ENCODE results near the gene PLCD3. TPM values are rescaled to one million over a fixed set of nuclear protein-coding genes. Genes with fewer than 3 reads are reported as not detected.

Gene PLCD3
- total and polyA plus RNA-seq, 2 of the 8 experiments (the other 6 are each of a cell fraction or from before 2014, with no cell fraction given) = 26.5 to 48.1 TPM

GRCh38 chr17:45155483-45155882 lies 23.2 kb upstream of the PLCD3 start (continued):
- TF ChIP-seq, protein P1, sequence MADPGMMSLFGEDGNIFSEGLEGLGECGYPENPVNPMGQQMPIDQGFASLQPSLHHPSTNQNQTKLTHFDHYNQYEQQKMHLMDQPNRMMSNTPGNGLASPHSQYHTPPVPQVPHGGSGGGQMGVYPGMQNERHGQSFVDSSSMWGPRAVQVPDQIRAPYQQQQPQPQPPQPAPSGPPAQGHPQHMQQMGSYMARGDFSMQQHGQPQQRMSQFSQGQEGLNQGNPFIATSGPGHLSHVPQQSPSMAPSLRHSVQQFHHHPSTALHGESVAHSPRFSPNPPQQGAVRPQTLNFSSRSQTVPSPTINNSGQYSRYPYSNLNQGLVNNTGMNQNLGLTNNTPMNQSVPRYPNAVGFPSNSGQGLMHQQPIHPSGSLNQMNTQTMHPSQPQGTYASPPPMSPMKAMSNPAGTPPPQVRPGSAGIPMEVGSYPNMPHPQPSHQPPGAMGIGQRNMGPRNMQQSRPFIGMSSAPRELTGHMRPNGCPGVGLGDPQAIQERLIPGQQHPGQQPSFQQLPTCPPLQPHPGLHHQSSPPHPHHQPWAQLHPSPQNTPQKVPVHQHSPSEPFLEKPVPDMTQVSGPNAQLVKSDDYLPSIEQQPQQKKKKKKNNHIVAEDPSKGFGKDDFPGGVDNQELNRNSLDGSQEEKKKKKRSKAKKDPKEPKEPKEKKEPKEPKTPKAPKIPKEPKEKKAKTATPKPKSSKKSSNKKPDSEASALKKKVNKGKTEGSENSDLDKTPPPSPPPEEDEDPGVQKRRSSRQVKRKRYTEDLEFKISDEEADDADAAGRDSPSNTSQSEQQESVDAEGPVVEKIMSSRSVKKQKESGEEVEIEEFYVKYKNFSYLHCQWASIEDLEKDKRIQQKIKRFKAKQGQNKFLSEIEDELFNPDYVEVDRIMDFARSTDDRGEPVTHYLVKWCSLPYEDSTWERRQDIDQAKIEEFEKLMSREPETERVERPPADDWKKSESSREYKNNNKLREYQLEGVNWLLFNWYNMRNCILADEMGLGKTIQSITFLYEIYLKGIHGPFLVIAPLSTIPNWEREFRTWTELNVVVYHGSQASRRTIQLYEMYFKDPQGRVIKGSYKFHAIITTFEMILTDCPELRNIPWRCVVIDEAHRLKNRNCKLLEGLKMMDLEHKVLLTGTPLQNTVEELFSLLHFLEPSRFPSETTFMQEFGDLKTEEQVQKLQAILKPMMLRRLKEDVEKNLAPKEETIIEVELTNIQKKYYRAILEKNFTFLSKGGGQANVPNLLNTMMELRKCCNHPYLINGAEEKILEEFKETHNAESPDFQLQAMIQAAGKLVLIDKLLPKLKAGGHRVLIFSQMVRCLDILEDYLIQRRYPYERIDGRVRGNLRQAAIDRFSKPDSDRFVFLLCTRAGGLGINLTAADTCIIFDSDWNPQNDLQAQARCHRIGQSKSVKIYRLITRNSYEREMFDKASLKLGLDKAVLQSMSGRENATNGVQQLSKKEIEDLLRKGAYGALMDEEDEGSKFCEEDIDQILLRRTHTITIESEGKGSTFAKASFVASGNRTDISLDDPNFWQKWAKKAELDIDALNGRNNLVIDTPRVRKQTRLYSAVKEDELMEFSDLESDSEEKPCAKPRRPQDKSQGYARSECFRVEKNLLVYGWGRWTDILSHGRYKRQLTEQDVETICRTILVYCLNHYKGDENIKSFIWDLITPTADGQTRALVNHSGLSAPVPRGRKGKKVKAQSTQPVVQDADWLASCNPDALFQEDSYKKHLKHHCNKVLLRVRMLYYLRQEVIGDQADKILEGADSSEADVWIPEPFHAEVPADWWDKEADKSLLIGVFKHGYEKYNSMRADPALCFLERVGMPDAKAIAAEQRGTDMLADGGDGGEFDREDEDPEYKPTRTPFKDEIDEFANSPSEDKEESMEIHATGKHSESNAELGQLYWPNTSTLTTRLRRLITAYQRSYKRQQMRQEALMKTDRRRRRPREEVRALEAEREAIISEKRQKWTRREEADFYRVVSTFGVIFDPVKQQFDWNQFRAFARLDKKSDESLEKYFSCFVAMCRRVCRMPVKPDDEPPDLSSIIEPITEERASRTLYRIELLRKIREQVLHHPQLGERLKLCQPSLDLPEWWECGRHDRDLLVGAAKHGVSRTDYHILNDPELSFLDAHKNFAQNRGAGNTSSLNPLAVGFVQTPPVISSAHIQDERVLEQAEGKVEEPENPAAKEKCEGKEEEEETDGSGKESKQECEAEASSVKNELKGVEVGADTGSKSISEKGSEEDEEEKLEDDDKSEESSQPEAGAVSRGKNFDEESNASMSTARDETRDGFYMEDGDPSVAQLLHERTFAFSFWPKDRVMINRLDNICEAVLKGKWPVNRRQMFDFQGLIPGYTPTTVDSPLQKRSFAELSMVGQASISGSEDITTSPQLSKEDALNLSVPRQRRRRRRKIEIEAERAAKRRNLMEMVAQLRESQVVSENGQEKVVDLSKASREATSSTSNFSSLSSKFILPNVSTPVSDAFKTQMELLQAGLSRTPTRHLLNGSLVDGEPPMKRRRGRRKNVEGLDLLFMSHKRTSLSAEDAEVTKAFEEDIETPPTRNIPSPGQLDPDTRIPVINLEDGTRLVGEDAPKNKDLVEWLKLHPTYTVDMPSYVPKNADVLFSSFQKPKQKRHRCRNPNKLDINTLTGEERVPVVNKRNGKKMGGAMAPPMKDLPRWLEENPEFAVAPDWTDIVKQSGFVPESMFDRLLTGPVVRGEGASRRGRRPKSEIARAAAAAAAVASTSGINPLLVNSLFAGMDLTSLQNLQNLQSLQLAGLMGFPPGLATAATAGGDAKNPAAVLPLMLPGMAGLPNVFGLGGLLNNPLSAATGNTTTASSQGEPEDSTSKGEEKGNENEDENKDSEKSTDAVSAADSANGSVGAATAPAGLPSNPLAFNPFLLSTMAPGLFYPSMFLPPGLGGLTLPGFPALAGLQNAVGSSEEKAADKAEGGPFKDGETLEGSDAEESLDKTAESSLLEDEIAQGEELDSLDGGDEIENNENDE (IDR thresholded peaks at IDR 0.05; ENCODE audit: insufficient replicate concordance, low read length) = no peak
- TF ChIP-seq TAF7 (optimal IDR thresholded peaks at IDR 0.05; ENCODE audit: borderline replicate concordance, low read depth, low read length) = no peak
